ENCODE results near the gene DUSP14.

Gene DUSP14

GRCh38 chr17:37553401-37553966 is 63.8 kb downstream of the DUSP14 start:
- no peak for DNase-seq (ENCODE audit: extremely low read depth in 1 of 2, low read depth in 1 of 2)

DNA sequence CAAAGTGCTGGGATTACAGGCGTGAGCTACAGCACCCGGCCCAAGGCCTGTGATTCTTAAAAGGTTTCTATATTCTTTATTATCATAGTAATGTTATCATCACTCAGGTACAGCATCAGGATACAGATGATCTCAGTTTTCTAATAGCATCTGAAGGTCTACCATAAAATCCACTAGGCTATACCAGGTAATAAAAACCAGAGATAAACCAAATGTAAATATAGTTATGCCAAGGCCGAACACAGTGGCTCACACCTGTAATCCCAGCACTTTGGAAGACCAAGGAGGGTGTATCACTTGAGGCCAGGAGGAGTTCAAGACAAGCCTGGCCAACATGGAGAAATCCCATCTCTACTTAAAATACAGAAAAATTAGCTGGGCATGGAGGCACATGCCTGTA is 65.7 kb downstream of the DUSP14 start:
- no peak for DNase-seq (ENCODE audit: extremely low read depth in 1 of 2, low read depth in 1 of 2)

GRCh38 chr17:37557482-37557881 is 67.8 kb downstream of the DUSP14 start:
- no peak for DNase-seq (ENCODE audit: extremely low read depth in 1 of 2, low read depth in 1 of 2)

DNA sequence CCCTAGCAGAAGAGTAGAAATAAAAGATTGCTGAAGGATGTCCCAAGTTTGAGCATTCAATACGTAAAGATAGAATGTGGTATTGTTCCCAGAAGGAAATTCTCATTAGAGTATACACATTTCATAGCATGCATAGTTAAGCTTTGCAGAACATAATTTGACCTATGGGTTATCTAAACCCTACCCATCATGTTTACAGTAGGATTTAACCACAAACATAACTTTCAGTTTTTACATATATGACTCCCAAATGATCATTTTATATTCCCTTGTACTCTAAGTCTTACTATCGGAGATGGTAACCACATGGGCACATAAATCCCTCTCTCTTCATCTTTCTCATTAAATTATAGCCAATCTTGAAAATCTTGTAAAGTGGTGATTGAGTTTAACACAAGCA is 68.6 kb downstream of the DUSP14 start:
- no peak for DNase-seq (ENCODE audit: extremely low read depth in 1 of 2, low read depth in 1 of 2)

DNA sequence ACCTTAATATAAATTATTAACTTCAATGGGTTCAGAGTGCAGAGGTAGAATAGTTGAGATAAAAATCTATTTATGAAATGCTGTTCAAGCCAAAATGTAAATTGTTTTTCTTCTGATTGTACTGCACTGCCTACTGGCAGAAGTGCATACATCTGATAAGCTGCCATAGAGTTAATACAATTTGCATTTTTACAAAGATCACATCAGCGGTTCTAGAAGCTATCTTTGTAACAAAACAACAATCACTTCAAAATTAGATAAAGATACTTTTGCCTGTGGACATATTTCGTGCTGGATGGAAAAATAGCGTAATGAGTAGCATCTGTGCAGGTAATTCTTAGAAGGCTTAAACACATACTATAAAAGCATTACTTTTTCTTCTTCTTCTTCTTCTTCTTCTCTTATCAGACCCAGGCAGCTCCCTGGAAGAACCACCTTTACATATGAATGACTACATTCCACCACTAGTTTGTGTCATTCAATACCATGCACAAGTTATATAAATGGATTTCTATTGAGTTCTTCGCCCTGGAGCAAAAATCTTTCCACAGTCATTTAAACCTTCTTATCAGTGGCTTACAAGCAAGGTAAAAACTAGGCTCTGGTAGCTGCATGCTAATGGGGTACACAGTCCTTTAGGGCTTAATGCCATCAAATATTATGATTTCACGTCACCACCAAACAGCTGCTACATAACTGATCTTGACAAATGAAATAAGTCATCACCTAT is 72.5 kb downstream of the DUSP14 start:
- DNase-seq (ENCODE audit: extremely low read depth in 1 of 2, low read depth in 1 of 2), result no peak
